PC-3 (cell line): ENCODE measurements around the gene PTPMT1. TPM values are rescaled to one million over a fixed set of nuclear protein-coding genes. Genes with fewer than 3 reads are reported as not detected.

ENCODE experiments used
- ATAC-seq: fragments of 200-7000 bp; cut with Tn5 transposase; 2 replicates; pipeline ENCODE4 v1.9.1; 2020; ENCODE audit warnings: mild to moderate bottlenecking, moderate library complexity
- BruUV-seq: library from RNA; stranded (reverse); fragments of 400-500 nt; replicated peaks from 2 replicates; lab custom pipeline; 2021; lab: Mats Ljungman, UMichigan
- CTCF ChIA-PET: fragments of 300-600 bp; sonication (Branson Sonifier 250); formaldehyde crosslinking; loops from one replicate; lab custom pipeline; 2022; ENCODE audit warnings: antibody characterized with exemption; lab: Charles Lee
- POLR2A ChIA-PET: fragments of 300-600 bp; sonication (Branson Sonifier 250); formaldehyde crosslinking; loops from one replicate; lab custom pipeline; 2022; ENCODE audit warnings: antibody characterized with exemption; ENCODE audit not compliant: unreplicated experiment; lab: Charles Lee
- DNase-seq: peaks from one replicate; pipeline ENCODE4 v3.0.0-alpha.2; 2015
- H2AFZ ChIP-seq: fragments of 300-600 bp; sonication (generic); 2 replicates; pipeline ENCODE4 v1.6.0; 2016; ENCODE audit warnings: antibody characterized with exemption, low read length
- H3F3A ChIP-seq: fragments of 300-600 bp; sonication (generic); one replicate; pipeline ENCODE4 v1.6.0; 2017; ENCODE audit warnings: antibody characterized with exemption, low read length, control low read depth, mild to moderate bottlenecking; ENCODE audit not compliant: unreplicated experiment
- H3K27ac ChIP-seq: fragments of 300-600 bp; sonication (generic); 2 replicates; pipeline ENCODE4 v1.5.1; 2016; ENCODE audit warnings: mild to moderate bottlenecking, low read length
- H3K27me3 ChIP-seq: fragments of 300-600 bp; sonication (generic); 2 replicates; pipeline ENCODE4 v1.6.1; 2016; ENCODE audit warnings: low read length, mixed read lengths
- H3K36me3 ChIP-seq: fragments of 300-600 bp; sonication (generic); 2 replicates; pipeline ENCODE4 v1.6.1; 2016; ENCODE audit warnings: low read depth, mixed run types, low read length, mixed read lengths
- H3K4me1 ChIP-seq: fragments of 300-600 bp; sonication (generic); 2 replicates; pipeline ENCODE4 v1.5.1; 2016; ENCODE audit warnings: low read length; ENCODE audit not compliant: insufficient read depth
- H3K4me2 ChIP-seq: fragments of 300-600 bp; sonication (generic); 2 replicates; pipeline ENCODE4 v1.6.0; 2016; ENCODE audit warnings: low read length
- H3K4me3 ChIP-seq: fragments of 300-600 bp; sonication (generic); 2 replicates; pipeline ENCODE4 v1.5.1; 2016; ENCODE audit warnings: mild to moderate bottlenecking, low read length, mixed read lengths
- H3K79me2 ChIP-seq: fragments of 300-600 bp; sonication (generic); 2 replicates; pipeline ENCODE4 v1.6.1; 2017; ENCODE audit warnings: low read length, mixed read lengths
- H3K9ac ChIP-seq: fragments of 300-600 bp; sonication (generic); 2 replicates; pipeline ENCODE4 v1.6.0; 2016; ENCODE audit warnings: mild to moderate bottlenecking, low read length
- H3K9me2 ChIP-seq: fragments of 300-600 bp; sonication (generic); replicated peaks from 2 replicates; pipeline ENCODE4 v1.6.1; 2016; ENCODE audit warnings: mixed run types, low read length, mixed read lengths
- H3K9me3 ChIP-seq: fragments of 300-600 bp; sonication (generic); 2 replicates; pipeline ENCODE4 v1.6.1; 2016; ENCODE audit warnings: low read length, mixed read lengths
- H4K20me1 ChIP-seq: fragments of 300-600 bp; sonication (generic); 2 replicates; pipeline ENCODE4 v1.6.1; 2016; ENCODE audit warnings: low read length, mixed read lengths
- CTCF ChIP-seq: fragments of 300-600 bp; sonication (generic); conservative IDR thresholded peaks from 2 replicates; pipeline ENCODE4 v1.5.1; 2017; ENCODE audit warnings: antibody characterized with exemption, low read depth, mild to moderate bottlenecking, low read length
- EZH2 ChIP-seq: fragments of 300-600 bp; sonication (generic); IDR thresholded peaks from one replicate; pipeline ENCODE4 v1.6.1; 2017; ENCODE audit warnings: antibody characterized with exemption, mild to moderate bottlenecking, low read length; ENCODE audit not compliant: unreplicated experiment
- EZH2phosphoT487 ChIP-seq: fragments of 300-600 bp; sonication (generic); IDR thresholded peaks from 2 replicates; pipeline ENCODE4 v1.6.1; 2018; ENCODE audit warnings: mild to moderate bottlenecking, antibody characterized with exemption, low read length, borderline replicate concordance
- intact Hi-C: fragments of 100-400 bp; cut with micrococcal nuclease; formaldehyde crosslinking; loops from 2 replicates; pipeline ENCODE4 v1.9.0; 2023
- total RNA-seq: library from RNA; depleted of rRNA; stranded (reverse); fragments of >200 nt; gene quantifications from 2 replicates; pipeline ENCODE4 v1.2.3, GENCODE V29; 2014

PTPMT1 gene
- total RNA-seq, 1 experiment from 2014 or later, result 212 TPM

GRCh38 chr11:47534704-47535251 is 30.6 kb upstream of the PTPMT1 start:
- Histone ChIP-seq H3F3A (no peaks in the 10 kb centered on the region), H4K20me1 (peaks cover 44% of the 10 kb centered on the region), H3K9ac (no peak overlapping the region), H3K27me3 (no peaks in the 10 kb centered on the region), H3K27ac (no peak overlapping the region), H3K4me3 (no peak overlapping the region), H3K9me3 (no peaks in the 10 kb centered on the region), H3K9me2 (no peaks in the 10 kb centered on the region), H3K4me1 (peaks cover 27% of the 10 kb centered on the region), H2AFZ (no peak overlapping the region), H3K79me2 (peaks cover 100% of the 10 kb centered on the region), H3K36me3 (no peaks in the 10 kb centered on the region; the same call in 1 of the 2 replicates), H3K4me2 (no peak overlapping the region)
- CTCF ChIA-PET, result no interaction called here
- intact Hi-C loops, result no loop called here
- DNase-seq, result no peak
- BruUV-seq, result no TSS peak
- POLR2A ChIA-PET, result interaction anchor here (0.6 kb wide), 1 partner anchor 11 kb away, joined by 6 read pairs; no protein-coding TSS in a partner anchor
- TF ChIP-seq CTCF, result no peak
- TF ChIP-seq EZH2, result no peak
- no peak for TF ChIP-seq EZH2phosphoT487
- ATAC-seq, result no peak

GRCh38 chr11:47536915-47537314 is 28.5 kb upstream of the PTPMT1 start:
- Histone ChIP-seq H3K36me3 (no peaks in the 10 kb centered on the region; the same call in 1 of the 2 replicates), H3K4me1 (peaks cover 44% of the 10 kb centered on the region), H3K27ac (no peak overlapping the region), H3K79me2 (peaks cover 93% of the 10 kb centered on the region), H3K9ac (no peak overlapping the region), H3K4me3 (no peak overlapping the region), H3K9me3 (no peaks in the 10 kb centered on the region), H3F3A (no peaks in the 10 kb centered on the region), H3K27me3 (no peaks in the 10 kb centered on the region), H3K4me2 (no peak overlapping the region), H2AFZ (no peak overlapping the region), H3K9me2 (no peaks in the 10 kb centered on the region), H4K20me1 (peaks cover 40% of the 10 kb centered on the region)
- DNase-seq (no peak), ATAC-seq (no peak)
- ChIA-PET CTCF (no interaction called here), POLR2A (interaction anchor here (0.6 to 1.1 kb wide), 2 partner anchors 12 to 1531 kb away, joined by 5 to 7 read pairs; no protein-coding TSS in a partner anchor)
- no peak for TF ChIP-seq EZH2phosphoT487
- no peak for TF ChIP-seq CTCF
- TF ChIP-seq EZH2, result no peak
- intact Hi-C loops, result no loop called here
- BruUV-seq, result no TSS peak
